Frontal cortex (tissue), 4 donors: Measurements from ENCODE around the gene TRPV5. TPM values are rescaled to one million over a fixed set of nuclear protein-coding genes. Genes with fewer than 3 reads are reported as not detected.

ENCODE experiments used
- DNase-seq, 2 donors: peaks; one replicate each; pipeline ENCODE4 v3.0.0; 2012; ENCODE audit warnings: low spot score in 2 of 2
- FAIRE-seq: peaks from 2 replicates; lab custom pipeline; 2012; peaks lifted over from hg19 to GRCh38; lab: Jason Lieb, UNC
- total RNA-seq: library from RNA; depleted of rRNA; stranded (reverse); fragments of >200 nt; gene quantifications from one replicate; pipeline ENCODE4 v1.2.3, GENCODE V29; 2014
- donor health status: control.
- donor health status: control.
- donor health status: control.

TRPV5 gene
- total RNA-seq, 1 donor from 2014 or later: not detected

DNA sequence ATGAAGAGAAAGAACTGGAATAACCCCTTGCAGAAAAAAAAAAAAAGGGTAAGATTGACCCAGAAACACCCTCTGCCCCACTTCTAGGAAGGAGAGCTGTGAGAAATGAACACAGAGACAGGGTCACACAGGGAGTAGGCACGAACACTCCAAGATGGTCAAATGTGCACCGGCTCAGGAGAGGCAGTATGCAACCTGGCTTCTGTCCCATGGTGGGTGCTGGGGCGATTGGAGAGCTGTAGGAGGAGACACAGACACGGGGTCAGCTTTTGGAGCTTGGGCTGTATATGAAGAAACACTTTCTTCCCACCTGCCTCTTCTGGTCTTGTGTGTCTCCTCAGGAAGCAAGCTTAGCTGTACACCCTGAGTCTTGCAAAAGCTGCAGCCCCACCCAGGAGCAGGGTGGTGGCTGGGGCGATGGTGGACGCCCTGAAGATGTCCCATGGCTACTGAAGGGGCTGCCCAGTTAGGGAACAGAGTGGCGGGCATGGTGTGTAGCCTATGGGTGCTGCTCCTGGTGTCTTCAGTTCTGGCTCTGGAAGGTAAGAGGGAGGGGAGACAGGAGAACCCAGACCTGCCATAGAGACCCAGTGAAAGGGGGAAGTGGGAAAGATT, 70.7 kb downstream of the TRPV5 start:
- FAIRE-seq (no peak), DNase-seq (no peak)

DNA sequence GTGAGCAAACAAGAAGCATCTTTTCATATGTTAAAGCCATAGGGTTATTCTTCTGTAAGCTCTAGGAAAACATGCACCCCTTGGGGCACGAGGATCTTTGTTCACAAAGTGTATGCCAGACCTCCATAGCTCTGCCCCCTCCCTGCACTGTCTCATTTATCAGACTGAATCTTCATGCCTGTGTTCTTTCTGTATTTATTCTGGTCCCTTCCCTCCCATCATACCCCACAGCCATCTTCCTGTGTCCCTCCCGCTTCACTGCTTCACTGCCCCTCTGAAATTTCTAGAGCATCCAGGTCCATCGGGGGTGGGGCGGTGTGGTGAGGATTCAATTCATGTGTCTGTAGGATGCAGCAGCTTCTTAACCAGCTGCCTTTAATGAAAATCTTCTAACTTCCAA, 71.2 kb downstream of the TRPV5 start:
- no peak for FAIRE-seq

DNA sequence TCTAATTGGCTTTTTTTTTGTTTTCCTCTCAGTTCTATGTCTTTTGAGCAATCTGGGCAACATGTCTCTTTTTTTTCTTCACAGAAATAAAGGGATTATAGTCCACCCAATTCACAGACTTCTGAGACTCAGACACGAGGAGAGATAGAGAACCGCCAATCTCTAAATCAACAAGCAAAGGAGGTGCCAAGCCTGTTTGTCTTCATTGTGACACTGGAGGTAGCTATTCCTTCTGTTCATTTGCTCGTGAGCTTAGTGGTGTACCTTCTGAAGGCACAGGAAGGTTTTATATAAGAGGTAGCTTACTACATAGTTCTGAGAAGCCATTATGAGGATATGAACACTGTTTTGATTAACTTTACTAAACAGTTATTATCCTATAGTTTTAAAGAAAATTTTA, 72.6 kb downstream of the TRPV5 start:
- no peak for DNase-seq
- FAIRE-seq: no peak

More for the DNA sequence above, 71.2 kb downstream of the TRPV5 start:
- DNase-seq: no peak

DNA sequence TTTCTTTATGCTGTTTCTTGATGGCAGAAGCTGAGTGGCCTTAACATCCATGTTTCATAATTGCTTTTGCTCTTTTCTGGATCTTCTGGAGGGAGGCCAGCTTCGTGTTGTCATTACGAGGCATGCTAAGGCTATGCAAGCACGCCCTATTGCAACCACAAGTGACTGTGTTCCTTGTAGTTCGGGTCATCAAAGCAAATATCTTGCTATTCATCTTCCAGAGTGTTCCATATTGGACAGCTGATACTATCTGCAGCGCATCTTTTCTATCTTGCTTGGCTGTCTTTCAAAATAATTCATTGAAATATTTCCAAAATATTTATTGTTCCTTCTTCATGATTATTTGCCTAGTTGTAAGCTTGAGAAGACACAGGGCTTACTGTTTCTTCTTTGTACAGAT, 73.7 kb downstream of the TRPV5 start:
- FAIRE-seq (no peak), DNase-seq (no peak)

DNA sequence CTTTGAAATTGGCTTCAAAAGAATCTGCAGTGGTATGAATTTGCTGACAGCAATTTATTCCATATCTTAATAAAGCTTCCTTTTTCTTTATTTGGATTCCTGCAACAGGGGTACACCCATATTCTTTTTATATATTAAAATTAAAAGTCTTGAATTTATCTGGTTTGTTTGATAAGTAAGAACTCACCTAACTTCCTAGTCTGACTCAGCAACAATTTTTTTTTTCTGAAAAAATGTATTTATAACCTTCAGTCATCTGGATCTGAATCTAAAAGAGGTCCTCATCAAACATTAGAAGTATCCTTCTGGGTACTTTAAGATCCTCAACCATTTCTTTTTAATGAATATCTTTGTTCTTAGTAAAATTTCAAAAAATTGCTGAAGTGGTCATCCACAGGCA, 74.1 kb downstream of the TRPV5 start:
- no peak for FAIRE-seq
- DNase-seq: no peak

Other genes starting within 250 kb of the TRPV5 start
- gene PRSS1, start 184.3 kb downstream of the TRPV5 start, total RNA-seq: not detected
- gene PRSS2, start 162.8 kb downstream of the TRPV5 start, total RNA-seq: not detected
- 29.3 TPM for gene EPHB6, start 78.7 kb downstream of the TRPV5 start, total RNA-seq
- gene TRPV6, start 48.0 kb downstream of the TRPV5 start, total RNA-seq: under 0.01 TPM
- not detected for gene LLCFC1, start 5.7 kb upstream of the TRPV5 start, total RNA-seq
- gene KEL, start 28.6 kb upstream of the TRPV5 start, total RNA-seq: 0.82 TPM
- gene OR9A2, start 93.4 kb upstream of the TRPV5 start, total RNA-seq: under 0.01 TPM
- gene OR6V1, start 118.6 kb upstream of the TRPV5 start, total RNA-seq: not detected
- gene PIP, start 198.3 kb upstream of the TRPV5 start, total RNA-seq: not detected
- gene TAS2R39, start 249.7 kb upstream of the TRPV5 start, total RNA-seq: not detected